Activated CD4-positive, CD25-positive, alpha-beta regulatory T cell treated with anti-CD3 and anti-CD28 coated beads, Interleukin-2, amount 50 U/mL, for 16 hours (primary cell): Measurements from ENCODE around the gene SMIM14.
"Not testable (repeated sequence)": the region's sequence is repeated elsewhere in the genome, so short reads cannot be mapped to it uniquely, and the experiment has no call there.

ENCODE experiments used
- DNase-seq: peaks from one replicate; pipeline ENCODE4 v3.0.0-alpha.2; 2020; ENCODE audit warnings: low read depth, low spot score

The SMIM14 gene

GRCh38 chr4:39502664-39503035, 136.0 kb downstream of the SMIM14 start:
- not testable (repeated sequence) for DNase-seq

GRCh38 chr4:39502019-39502663, 136.5 kb downstream of the SMIM14 start:
- DNase-seq: no peak

- no peak for DNase-seq
Observed at GRCh38 chr4:39498727-39499020, 140.0 kb downstream of the SMIM14 start.

- DNase-seq: no peak
Observed at GRCh38 chr4:39497909-39498726, 140.5 kb downstream of the SMIM14 start.
